Progenitor cell of endocrine pancreas (in vitro differentiated cells): ENCODE measurements around the gene DYSF. TPM values are rescaled to one million over a fixed set of nuclear protein-coding genes. Genes with fewer than 3 reads are reported as not detected.

Experiments used
- DNase-seq: peaks from one replicate; pipeline ENCODE4 v3.0.0; 2021; ENCODE audit warnings: low spot score; ENCODE audit not compliant: unreplicated experiment
- H3K27ac Mint-ChIP-seq: 2 replicates; pipeline ENCODE4 v1.8.0; 2021; ENCODE audit warnings: mild to moderate bottlenecking, moderate library complexity, mixed read lengths
- H3K27me3 Mint-ChIP-seq: 2 replicates; pipeline ENCODE4 v1.8.0; 2021; ENCODE audit warnings: mixed read lengths
- H3K36me3 Mint-ChIP-seq: 2 replicates; pipeline ENCODE4 v1.8.0; 2022; ENCODE audit warnings: mixed read lengths; ENCODE audit not compliant: insufficient read depth
- H3K4me1 Mint-ChIP-seq: 2 replicates; pipeline ENCODE4 v1.8.0; 2021; ENCODE audit warnings: low read depth, mixed read lengths
- H3K4me3 Mint-ChIP-seq: 2 replicates; pipeline ENCODE4 v1.8.0; 2021; ENCODE audit warnings: low read depth, mild to moderate bottlenecking, moderate library complexity, mixed read lengths
- H3K9me3 Mint-ChIP-seq: 2 replicates; pipeline ENCODE4 v1.8.0; 2021; ENCODE audit warnings: low read depth, mixed read lengths
- CTCF ChIP-seq: fragments of 200-600 bp; sonication (generic); IDR thresholded peaks from one replicate; pipeline ENCODE4 v1.5.0; 2021; ENCODE audit warnings: antibody characterized with exemption, mild to moderate bottlenecking; ENCODE audit not compliant: unreplicated experiment
- total RNA-seq: library from RNA; stranded (reverse); gene quantifications from 2 replicates; pipeline ENCODE4 v1.2.1, GENCODE V29; 2021

Gene DYSF
- total RNA-seq, 1 donor from 2014 or later, result 1.4 TPM

GRCh38 chr2:71715951-71716696 lies 262.8 kb downstream of the DYSF start:
- Mint-ChIP-seq H3K27me3 (peaks cover 9% of the 10 kb centered on the region), H3K27ac (no peak overlapping the region), H3K36me3 (no peaks in the 10 kb centered on the region), H3K4me1 (peaks cover 4% of the 10 kb centered on the region), H3K4me3 (no peak overlapping the region), H3K9me3 (no peaks in the 10 kb centered on the region)
- DNase-seq, result no peak
- TF ChIP-seq CTCF, result no peak

GRCh38 chr2:71716697-71717624 lies 263.6 kb downstream of the DYSF start:
- TF ChIP-seq CTCF, result no peak
- Mint-ChIP-seq H3K27me3 (peaks cover 9% of the 10 kb centered on the region), H3K4me3 (no peak overlapping the region), H3K9me3 (no peaks in the 10 kb centered on the region), H3K27ac (no peak overlapping the region), H3K36me3 (no peaks in the 10 kb centered on the region), H3K4me1 (peaks cover 4% of the 10 kb centered on the region)
- no peak for DNase-seq

- H3K4me1 Mint-ChIP-seq, result peaks cover 4% of the 10 kb centered on the region
- H3K27me3 Mint-ChIP-seq, result peaks cover 6% of the 10 kb centered on the region
- no peak overlapping the region for H3K4me3 Mint-ChIP-seq
- TF ChIP-seq CTCF, result no peak
- H3K9me3 Mint-ChIP-seq, result peaks cover 3% of the 10 kb centered on the region
- DNase-seq, result no peak
- no peak overlapping the region for H3K27ac Mint-ChIP-seq
- no peaks in the 10 kb centered on the region for H3K36me3 Mint-ChIP-seq
Measured at GRCh38 chr2:71718686-71719085, 265.3 kb downstream of the DYSF start.

GRCh38 chr2:71719520-71720282 lies 266.3 kb downstream of the DYSF start:
- Mint-ChIP-seq H3K9me3 (peaks cover 6% of the 10 kb centered on the region), H3K27ac (no peak overlapping the region), H3K4me1 (peaks cover 4% of the 10 kb centered on the region), H3K4me3 (no peak overlapping the region), H3K27me3 (peaks cover 3% of the 10 kb centered on the region), H3K36me3 (no peaks in the 10 kb centered on the region)
- no peak for TF ChIP-seq CTCF
- no peak for DNase-seq

GRCh38 chr2:71720283-71720560 lies 266.9 kb downstream of the DYSF start:
- no peak for TF ChIP-seq CTCF
- H3K4me1 Mint-ChIP-seq, result peaks cover 4% of the 10 kb centered on the region
- H3K27ac Mint-ChIP-seq, result no peak overlapping the region
- H3K9me3 Mint-ChIP-seq, result peaks cover 6% of the 10 kb centered on the region
- H3K4me3 Mint-ChIP-seq, result no peak overlapping the region
- H3K27me3 Mint-ChIP-seq, result peaks cover 3% of the 10 kb centered on the region
- DNase-seq, result no peak
- H3K36me3 Mint-ChIP-seq, result no peaks in the 10 kb centered on the region
